OCI-LY7 (cell line): ENCODE data around the gene ZGRF1. TPM values are rescaled to one million over a fixed set of nuclear protein-coding genes. Genes with fewer than 3 reads are reported as not detected.

Experiments used
- BruUV-seq: library from RNA; stranded (reverse); fragments of 400-500 nt; replicated peaks from 2 replicates; lab custom pipeline; 2021; lab: Mats Ljungman, UMichigan
- CTCF ChIA-PET: fragments of 300-600 bp; sonication (Branson Sonifier 250); formaldehyde crosslinking; loops from one replicate; lab custom pipeline; 2022; ENCODE audit warnings: antibody characterized with exemption; ENCODE audit not compliant: unreplicated experiment; lab: Charles Lee
- POLR2A ChIA-PET: fragments of 300-600 bp; sonication (Branson Sonifier 250); formaldehyde crosslinking; loops from one replicate; lab custom pipeline; 2022; ENCODE audit warnings: antibody characterized with exemption; lab: Charles Lee
- DNase-seq: peaks from one replicate; pipeline ENCODE4 v3.0.0-alpha.2; 2015; ENCODE audit warnings: low spot score
- H2AFZ ChIP-seq: fragments of 200-600 bp; sonication (generic), shearing (Covaris generic); 2 replicates; pipeline ENCODE4 v1.6.1; 2014; ENCODE audit warnings: mild to moderate bottlenecking, antibody characterized with exemption, low read length, moderate library complexity
- H3K27ac ChIP-seq: fragments of 200-600 bp; sonication (generic); 2 replicates; pipeline ENCODE4 v1.5.1; 2014; ENCODE audit warnings: mixed run types, low read depth, mild to moderate bottlenecking, moderate library complexity, low read length, inconsistent platforms; ENCODE audit not compliant: poor library complexity, severe bottlenecking
- H3K36me3 ChIP-seq: fragments of 200-600 bp; sonication (generic); 2 replicates; pipeline ENCODE4 v1.6.1; 2014; ENCODE audit warnings: mild to moderate bottlenecking, antibody characterized with exemption, low read length, moderate library complexity, mixed read lengths; ENCODE audit not compliant: insufficient read depth
- H3K4me1 ChIP-seq: fragments of 200-600 bp; sonication (generic); 2 replicates; pipeline ENCODE4 v1.5.1; 2014; ENCODE audit warnings: mild to moderate bottlenecking, low read length; ENCODE audit not compliant: insufficient read depth, poor library complexity, severe bottlenecking
- H3K4me2 ChIP-seq: fragments of 200-600 bp; sonication (generic); 2 replicates; pipeline ENCODE4 v1.6.1; 2014; ENCODE audit warnings: mild to moderate bottlenecking, low read length
- H3K4me3 ChIP-seq: fragments of 200-600 bp; sonication (generic); 2 replicates; pipeline ENCODE4 v1.5.1; 2014; ENCODE audit warnings: mild to moderate bottlenecking, low read depth, low read length; ENCODE audit not compliant: poor library complexity, severe bottlenecking
- H3K79me2 ChIP-seq: fragments of 200-600 bp; sonication (generic); 2 replicates; pipeline ENCODE4 v1.6.1; 2016; ENCODE audit warnings: low read depth, mild to moderate bottlenecking, low read length, moderate library complexity, mixed read lengths; ENCODE audit not compliant: insufficient read depth
- H3K9me2 ChIP-seq: fragments of 200-600 bp; sonication (generic); 2 replicates; pipeline ENCODE4 v1.6.1; 2016; ENCODE audit warnings: mild to moderate bottlenecking, low read length, mixed read lengths; ENCODE audit not compliant: insufficient read depth
- H3K9me3 ChIP-seq: fragments of 200-600 bp; sonication (generic); 2 replicates; pipeline ENCODE4 v1.6.1; 2014; ENCODE audit warnings: mild to moderate bottlenecking, mixed run types, low read length, mixed read lengths
- H4K20me1 ChIP-seq: fragments of 200-600 bp; sonication (generic); 2 replicates; pipeline ENCODE4 v1.6.1; 2014; ENCODE audit warnings: mild to moderate bottlenecking, antibody characterized with exemption, low read length, moderate library complexity, mixed read lengths; ENCODE audit not compliant: insufficient read depth
- EZH2phosphoT487 ChIP-seq: fragments of 200-600 bp; sonication (generic); IDR thresholded peaks from 2 replicates; pipeline ENCODE4 v1.6.1; 2018; ENCODE audit warnings: low read depth, borderline replicate concordance, mild to moderate bottlenecking, mixed run types, antibody characterized with exemption, low read length, moderate library complexity, mixed read lengths
- intact Hi-C: fragments of 100-400 bp; cut with micrococcal nuclease; formaldehyde crosslinking; loops from one replicate; pipeline ENCODE4 v1.10.0; 2022; ENCODE audit not compliant: unreplicated experiment
- total RNA-seq, 2 experiments: library from RNA; depleted of rRNA in 1 of 2; stranded (reverse); fragments of >200 nt in 1 of 2; shearing (Covaris generic) in 1 of 2; gene quantifications; 2 replicates each; pipeline ENCODE4 v1.2.3, GENCODE V29; 2014 to 2022
- TF ChIP-seq, protein P1 (sequence below): fragments of 200-600 bp; sonication (generic); conservative IDR thresholded peaks from 2 replicates; pipeline ENCODE4 v1.5.1; 2014; ENCODE audit warnings: mild to moderate bottlenecking, antibody characterized with exemption, low read length, moderate library complexity, mixed read lengths

ZGRF1 gene
- total RNA-seq, 2 experiments from 2014 or later, result 54.4 to 68.1 TPM

DNA sequence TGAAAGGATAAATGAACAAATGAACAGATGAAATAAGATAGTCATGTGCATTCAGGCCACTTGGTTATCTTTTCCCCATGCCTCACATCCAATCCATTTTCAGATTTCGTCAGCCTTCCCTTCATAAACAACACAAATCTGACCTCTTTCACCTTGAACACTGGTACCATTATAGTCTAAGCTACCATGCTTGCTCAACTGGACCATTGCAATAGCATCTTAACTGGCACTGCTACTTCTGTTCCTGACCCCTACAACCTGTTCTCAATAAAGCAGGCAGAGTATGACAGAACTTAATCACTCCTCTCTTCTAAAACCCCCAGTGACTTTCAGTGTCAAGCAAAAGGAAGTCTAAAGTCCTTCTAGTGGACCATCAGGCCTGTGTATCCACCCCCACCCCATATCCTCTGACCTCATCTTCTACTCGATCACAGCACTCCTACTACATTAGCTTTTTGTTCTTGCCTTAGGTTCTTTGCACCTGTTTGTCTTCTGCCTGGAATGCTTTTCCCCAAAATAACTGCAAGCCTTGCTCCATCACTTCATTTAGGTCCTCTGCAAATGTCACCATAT is 40.9 kb upstream of the ZGRF1 start:
- Histone ChIP-seq H3K79me2 (no peaks in the 10 kb centered on the region), H2AFZ (no peak overlapping the region), H4K20me1 (no peaks in the 10 kb centered on the region), H3K36me3 (no peaks in the 10 kb centered on the region), H3K4me3 (no peak overlapping the region), H3K4me1 (no peaks in the 10 kb centered on the region), H3K27ac (no peak overlapping the region), H3K9me2 (no peaks in the 10 kb centered on the region), H3K9me3 (no peaks in the 10 kb centered on the region), H3K4me2 (no peak overlapping the region)
- ChIA-PET CTCF (no interaction called here), POLR2A (interaction anchor here (0.8 kb wide), 1 partner anchor 88 kb away, joined by 6 read pairs; no protein-coding TSS in a partner anchor)
- BruUV-seq, result no TSS peak
- TF ChIP-seq, protein P1, sequence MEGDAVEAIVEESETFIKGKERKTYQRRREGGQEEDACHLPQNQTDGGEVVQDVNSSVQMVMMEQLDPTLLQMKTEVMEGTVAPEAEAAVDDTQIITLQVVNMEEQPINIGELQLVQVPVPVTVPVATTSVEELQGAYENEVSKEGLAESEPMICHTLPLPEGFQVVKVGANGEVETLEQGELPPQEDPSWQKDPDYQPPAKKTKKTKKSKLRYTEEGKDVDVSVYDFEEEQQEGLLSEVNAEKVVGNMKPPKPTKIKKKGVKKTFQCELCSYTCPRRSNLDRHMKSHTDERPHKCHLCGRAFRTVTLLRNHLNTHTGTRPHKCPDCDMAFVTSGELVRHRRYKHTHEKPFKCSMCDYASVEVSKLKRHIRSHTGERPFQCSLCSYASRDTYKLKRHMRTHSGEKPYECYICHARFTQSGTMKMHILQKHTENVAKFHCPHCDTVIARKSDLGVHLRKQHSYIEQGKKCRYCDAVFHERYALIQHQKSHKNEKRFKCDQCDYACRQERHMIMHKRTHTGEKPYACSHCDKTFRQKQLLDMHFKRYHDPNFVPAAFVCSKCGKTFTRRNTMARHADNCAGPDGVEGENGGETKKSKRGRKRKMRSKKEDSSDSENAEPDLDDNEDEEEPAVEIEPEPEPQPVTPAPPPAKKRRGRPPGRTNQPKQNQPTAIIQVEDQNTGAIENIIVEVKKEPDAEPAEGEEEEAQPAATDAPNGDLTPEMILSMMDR, result no peak
- no peak for TF ChIP-seq EZH2phosphoT487
- DNase-seq, result no peak
- intact Hi-C loops, result no loop called here

DNA sequence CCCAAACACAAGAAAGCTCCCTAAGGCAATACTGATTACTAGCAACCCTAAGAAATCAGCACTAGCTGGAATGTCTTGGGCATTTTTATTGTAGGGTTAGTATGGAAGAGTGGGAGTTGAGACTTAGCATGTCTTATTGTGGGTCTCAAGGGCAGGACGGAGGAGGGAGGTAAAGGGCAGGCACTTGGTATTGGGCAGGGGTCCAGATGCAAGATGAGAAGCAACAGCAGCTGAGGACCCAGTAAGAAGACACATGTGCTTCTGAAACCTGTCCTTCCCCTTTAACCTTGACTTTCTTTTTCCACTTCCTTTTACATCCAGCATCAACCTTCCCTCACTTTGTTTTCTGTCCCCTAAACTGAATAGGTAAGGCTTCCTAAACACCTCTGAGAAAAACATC is 37.7 kb upstream of the ZGRF1 start:
- CTCF ChIA-PET, result no interaction called here

DNA sequence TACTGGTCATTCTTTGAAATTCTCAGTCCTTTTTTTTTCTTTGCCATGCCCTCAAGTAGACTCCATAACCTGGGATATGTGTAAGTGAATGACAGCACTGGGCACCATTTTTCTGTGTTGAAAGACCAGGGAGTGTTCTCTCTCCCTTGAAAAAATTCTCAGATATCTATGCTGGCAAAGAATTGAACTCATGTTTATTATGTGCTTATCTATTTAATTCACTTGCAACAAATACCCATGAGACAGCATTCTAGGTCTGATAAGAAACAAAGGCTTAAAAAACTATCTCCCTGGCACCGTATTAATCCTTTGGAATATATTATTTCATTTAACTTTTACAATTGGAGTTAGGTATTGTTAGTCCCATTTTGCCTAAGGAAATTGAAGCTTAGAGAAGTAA is 37.0 kb upstream of the ZGRF1 start:
- TF ChIP-seq EZH2phosphoT487, result no peak
- TF ChIP-seq, protein P1, result no peak
- intact Hi-C loops, result no loop called here
- Histone ChIP-seq H3K9me3 (no peaks in the 10 kb centered on the region), H3K79me2 (no peaks in the 10 kb centered on the region), H3K9me2 (no peaks in the 10 kb centered on the region), H3K27ac (no peak overlapping the region), H3K4me3 (no peak overlapping the region), H4K20me1 (no peaks in the 10 kb centered on the region), H3K4me2 (no peak overlapping the region), H2AFZ (no peak overlapping the region), H3K4me1 (no peaks in the 10 kb centered on the region), H3K36me3 (no peaks in the 10 kb centered on the region)
- no peak for DNase-seq
- CTCF ChIA-PET, result no interaction called here
- POLR2A ChIA-PET, result no interaction called here
- no TSS peak for BruUV-seq

More for the DNA sequence above, 37.7 kb upstream of the ZGRF1 start:
- Histone ChIP-seq H2AFZ (no peak overlapping the region), H3K36me3 (no peaks in the 10 kb centered on the region), H3K4me1 (no peaks in the 10 kb centered on the region), H3K9me3 (no peaks in the 10 kb centered on the region), H3K4me3 (no peak overlapping the region), H3K9me2 (no peaks in the 10 kb centered on the region), H3K27ac (no peak overlapping the region), H3K4me2 (no peak overlapping the region), H4K20me1 (no peaks in the 10 kb centered on the region), H3K79me2 (no peaks in the 10 kb centered on the region)
- TF ChIP-seq, protein P1, result no peak
- TF ChIP-seq EZH2phosphoT487, result no peak
- POLR2A ChIA-PET, result no interaction called here
- intact Hi-C loops, result no loop called here
- no TSS peak for BruUV-seq
- DNase-seq, result no peak
